Stimulated activated memory B cell treated with anti-CD40 and anti-IgM and Interleukin-4, amounts not matched to agents 10 μg/mL and 1 μg/mL and 100 μg/mL, for 72 hours (primary cell): ENCODE measurements around the gene CES3.
A peak's percentile ranks its signal among the peaks of the same experiment; 100 is the strongest.

Source experiments
- ATAC-seq: fragments of 150-1000 bp; cut with Tn5 transposase; 2 replicates; pipeline ENCODE4 v1.10.0; 2021
- H3K27ac Mint-ChIP-seq: one replicate; pipeline ENCODE4 v1.8.0; 2022; ENCODE audit warnings: mild to moderate bottlenecking, mixed read lengths
- H3K27me3 Mint-ChIP-seq: one replicate; pipeline ENCODE4 v1.8.0; 2022; ENCODE audit warnings: mixed read lengths
- H3K36me3 Mint-ChIP-seq: one replicate; pipeline ENCODE4 v1.8.0; 2022; ENCODE audit warnings: mixed read lengths
- H3K4me1 Mint-ChIP-seq: one replicate; pipeline ENCODE4 v1.8.0; 2022; ENCODE audit warnings: mixed read lengths
- H3K4me3 Mint-ChIP-seq: one replicate; pipeline ENCODE4 v1.8.0; 2022; ENCODE audit warnings: mild to moderate bottlenecking, moderate library complexity, mixed read lengths
- H3K9me3 Mint-ChIP-seq: one replicate; pipeline ENCODE4 v1.8.0; 2022; ENCODE audit warnings: mixed read lengths

Gene CES3

DNA sequence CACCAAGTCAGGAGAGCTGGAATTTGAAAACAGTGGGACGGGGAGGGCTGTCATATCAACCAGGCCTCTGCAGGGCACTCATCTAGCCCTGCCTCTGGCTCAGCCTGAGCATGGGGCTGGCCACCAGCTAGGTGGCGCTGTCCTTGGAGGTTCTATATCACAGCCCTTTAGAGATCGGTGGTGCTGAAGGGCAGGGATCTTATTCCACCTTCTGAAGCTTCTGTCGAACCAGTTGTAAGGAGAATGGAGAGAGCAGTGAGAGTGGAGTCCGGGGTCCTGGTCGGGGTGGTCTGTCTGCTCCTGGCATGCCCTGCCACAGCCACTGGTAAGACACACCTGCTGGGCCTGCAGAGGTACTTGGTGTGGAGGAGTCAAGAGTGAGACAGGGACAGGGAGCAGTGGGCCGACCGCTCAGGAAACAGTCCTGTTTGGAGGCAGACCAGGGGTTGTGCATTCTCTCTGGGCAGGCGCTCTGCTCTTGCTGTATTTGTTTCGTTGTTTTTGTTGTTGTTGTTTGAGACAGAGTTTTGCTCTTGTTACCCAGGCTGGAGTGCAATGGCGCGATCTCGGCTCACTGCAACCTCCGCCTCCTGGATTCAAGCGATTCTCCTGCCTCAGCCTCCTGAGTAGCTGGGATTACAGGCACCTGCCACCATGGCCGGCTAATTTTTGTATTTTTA, at the start of gene CES3:
Gene CES3, plus strand, starts transcription at position 202 of the 680 bp plus-strand sequence. Its CDS starts 42 bp downstream, at position 244.
- no peaks in the 10 kb centered on the region for H3K9me3 Mint-ChIP-seq
- H3K27ac Mint-ChIP-seq: peak within 1 kb of the TSS; percentile 72
- H3K36me3 Mint-ChIP-seq: no peaks in the 10 kb centered on the region
- H3K4me3 Mint-ChIP-seq: peak within 1 kb of the TSS; percentile 65
- peaks cover 9% of the 10 kb centered on the region for H3K27me3 Mint-ChIP-seq
- peaks cover 26% of the 10 kb centered on the region for H3K4me1 Mint-ChIP-seq
- ATAC-seq: peak; percentile 87

DNA sequence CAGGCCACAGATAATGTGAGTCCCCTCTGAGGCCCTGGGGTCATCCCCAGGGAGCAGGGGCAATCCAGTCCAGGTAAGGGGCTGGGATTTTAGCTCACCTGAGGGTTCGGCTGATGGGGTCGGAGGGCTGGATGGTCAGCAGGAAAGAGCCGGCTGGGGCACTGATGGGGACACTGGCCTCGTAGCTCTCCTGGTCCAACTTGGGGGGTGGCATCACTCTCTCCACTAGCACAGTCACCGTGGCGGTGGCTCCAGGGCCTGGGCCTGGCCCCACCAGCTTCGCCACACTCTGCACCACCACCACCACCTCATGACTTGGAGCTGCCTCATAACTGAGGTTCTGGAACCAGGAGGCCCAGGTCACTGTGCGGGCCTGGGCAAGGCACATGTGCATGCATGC, 49.3 kb upstream of the CES3 start:
- ATAC-seq: no peak
- no peak overlapping the region for H3K4me3 Mint-ChIP-seq
- no peaks in the 10 kb centered on the region for H3K36me3 Mint-ChIP-seq
- no peak overlapping the region for H3K27ac Mint-ChIP-seq
- H3K9me3 Mint-ChIP-seq: no peaks in the 10 kb centered on the region
- peaks cover 43% of the 10 kb centered on the region for H3K27me3 Mint-ChIP-seq
- H3K4me1 Mint-ChIP-seq: no peaks in the 10 kb centered on the region

DNA sequence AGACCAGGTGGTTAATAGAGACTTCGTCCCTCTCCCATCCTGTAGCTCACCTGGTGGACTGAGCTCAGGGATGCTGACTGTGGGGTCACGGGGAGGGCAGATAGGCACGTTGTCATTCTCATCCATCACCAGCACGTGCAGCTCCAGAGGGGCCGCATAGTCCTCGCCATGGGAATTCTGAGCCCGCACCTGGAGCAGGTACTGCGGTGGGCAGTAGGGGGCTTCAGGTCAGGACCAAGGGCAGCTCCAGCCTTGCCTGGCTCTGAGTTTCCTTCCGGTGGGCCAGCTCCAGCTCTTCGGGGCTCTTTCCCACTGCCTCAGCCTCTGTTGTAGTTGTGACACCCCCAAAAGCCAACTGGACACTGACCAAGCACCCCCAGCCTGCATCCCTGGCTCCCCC, 48.0 kb upstream of the CES3 start:
- Mint-ChIP-seq H3K36me3 (no peaks in the 10 kb centered on the region), H3K4me1 (no peaks in the 10 kb centered on the region), H3K4me3 (no peak overlapping the region), H3K27ac (no peak overlapping the region), H3K9me3 (no peaks in the 10 kb centered on the region), H3K27me3 (peaks cover 39% of the 10 kb centered on the region)
- no peak for ATAC-seq

- H3K36me3 Mint-ChIP-seq: no peaks in the 10 kb centered on the region
- no peak for ATAC-seq
These were observed 47.4 kb upstream of the CES3 start for GRCh38 chr16:66913711-66914110.

GRCh38 chr16:66914541-66914940, 46.5 kb upstream of the CES3 start:
- Mint-ChIP-seq H3K9me3 (no peaks in the 10 kb centered on the region), H3K4me1 (no peaks in the 10 kb centered on the region), H3K27ac (no peak overlapping the region), H3K27me3 (peaks cover 40% of the 10 kb centered on the region), H3K36me3 (no peaks in the 10 kb centered on the region), H3K4me3 (no peak overlapping the region)
- no peak for ATAC-seq

More at GRCh38 chr16:66913711-66914110, 47.4 kb upstream of the CES3 start:
- H3K27ac Mint-ChIP-seq: no peak overlapping the region
- peaks cover 33% of the 10 kb centered on the region for H3K27me3 Mint-ChIP-seq
- no peak overlapping the region for H3K4me3 Mint-ChIP-seq
- no peaks in the 10 kb centered on the region for H3K4me1 Mint-ChIP-seq
- no peaks in the 10 kb centered on the region for H3K9me3 Mint-ChIP-seq

DNA sequence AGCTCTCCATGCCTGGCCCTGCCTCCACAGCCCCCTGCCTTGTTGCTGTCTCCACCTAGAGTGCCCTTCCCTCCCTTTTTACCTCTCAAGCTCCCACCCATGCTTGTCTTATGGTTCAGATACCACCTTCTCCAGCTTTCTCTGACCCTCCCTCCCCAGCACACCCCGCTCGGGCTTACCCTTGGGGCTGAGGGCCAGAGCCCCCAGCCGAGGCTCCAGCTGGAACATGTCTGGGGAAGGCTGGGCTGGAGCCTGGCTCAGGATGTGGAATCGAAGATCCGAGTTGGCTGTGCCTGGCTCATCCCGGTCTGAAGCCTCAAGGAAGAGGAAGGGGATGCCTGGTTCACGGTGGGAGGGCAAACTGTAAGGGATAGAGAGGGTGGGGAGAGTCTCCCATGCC, 46.0 kb upstream of the CES3 start:
- Mint-ChIP-seq H3K27me3 (peaks cover 45% of the 10 kb centered on the region), H3K9me3 (no peaks in the 10 kb centered on the region), H3K36me3 (no peaks in the 10 kb centered on the region), H3K4me3 (no peak overlapping the region), H3K4me1 (no peaks in the 10 kb centered on the region), H3K27ac (no peak overlapping the region)
- ATAC-seq: no peak

- H3K36me3 Mint-ChIP-seq: no peaks in the 10 kb centered on the region
- no peaks in the 10 kb centered on the region for H3K4me1 Mint-ChIP-seq
- H3K27ac Mint-ChIP-seq: no peak overlapping the region
- no peak for ATAC-seq
- peaks cover 53% of the 10 kb centered on the region for H3K27me3 Mint-ChIP-seq
- no peak overlapping the region for H3K4me3 Mint-ChIP-seq
- H3K9me3 Mint-ChIP-seq: no peaks in the 10 kb centered on the region
These were observed 44.5 kb upstream of the CES3 start for GRCh38 chr16:66916518-66916917.

DNA sequence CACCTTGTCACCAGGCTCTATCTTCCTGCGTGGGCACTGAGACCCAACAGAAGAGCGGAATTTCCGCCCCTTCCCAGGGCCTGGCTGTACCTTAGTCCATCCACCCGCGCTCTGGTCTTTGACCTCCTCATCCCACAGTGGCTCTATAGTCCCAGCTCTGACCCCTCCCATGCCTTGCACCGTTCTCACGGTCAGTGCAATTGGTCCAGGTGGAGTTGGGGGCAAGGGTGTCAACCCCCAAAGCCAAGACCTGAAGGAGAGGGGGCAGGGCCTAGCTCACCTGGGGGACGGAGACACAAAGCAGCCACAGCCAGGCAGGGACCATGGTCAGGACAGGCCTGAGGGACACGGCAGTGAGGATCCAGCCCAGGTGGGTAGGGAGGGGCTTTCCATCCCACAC, 43.3 kb upstream of the CES3 start:
- ATAC-seq: no peak
- H3K4me1 Mint-ChIP-seq: no peaks in the 10 kb centered on the region
- no peak overlapping the region for H3K4me3 Mint-ChIP-seq
- H3K27ac Mint-ChIP-seq: no peak overlapping the region
- no peaks in the 10 kb centered on the region for H3K36me3 Mint-ChIP-seq
- H3K27me3 Mint-ChIP-seq: peaks cover 48% of the 10 kb centered on the region
- no peaks in the 10 kb centered on the region for H3K9me3 Mint-ChIP-seq

DNA sequence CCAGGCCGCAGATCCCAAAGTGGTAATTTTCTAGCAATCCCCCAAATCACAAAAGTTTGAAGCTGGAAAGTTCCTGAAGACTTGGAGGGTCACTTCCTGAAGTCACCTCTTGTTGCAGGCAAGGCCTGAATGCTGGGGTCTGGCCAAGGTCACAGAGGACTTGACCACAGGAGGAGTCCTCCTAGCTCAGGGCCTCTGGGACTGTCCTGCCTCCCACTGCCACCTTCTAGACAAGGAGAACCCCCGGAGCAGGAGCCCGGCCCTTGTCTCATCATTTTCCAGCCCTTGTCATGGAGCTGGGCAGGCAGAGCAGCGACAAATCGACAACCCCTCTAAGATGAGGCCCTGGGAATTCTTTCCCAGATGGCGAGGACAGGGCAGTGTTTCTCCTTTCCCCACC, 42.7 kb upstream of the CES3 start:
- no peak overlapping the region for H3K4me3 Mint-ChIP-seq
- no peak for ATAC-seq
- peaks cover 4% of the 10 kb centered on the region for H3K4me1 Mint-ChIP-seq
- no peaks in the 10 kb centered on the region for H3K9me3 Mint-ChIP-seq
- H3K27ac Mint-ChIP-seq: no peak overlapping the region
- peaks cover 55% of the 10 kb centered on the region for H3K27me3 Mint-ChIP-seq
- no peaks in the 10 kb centered on the region for H3K36me3 Mint-ChIP-seq

- no peaks in the 10 kb centered on the region for H3K9me3 Mint-ChIP-seq
- H3K27ac Mint-ChIP-seq: no peak within 1 kb of the TSS
- H3K27me3 Mint-ChIP-seq: peaks cover 61% of the 10 kb centered on the region
These were observed 42.1 kb upstream of the CES3 start, which contains the start of gene CDH16 for GRCh38 chr16:66918803-66919568. CDH16 (minus strand) TSS chr16:66918885; CDS start chr16:66918065, 820 bp downstream.

DNA sequence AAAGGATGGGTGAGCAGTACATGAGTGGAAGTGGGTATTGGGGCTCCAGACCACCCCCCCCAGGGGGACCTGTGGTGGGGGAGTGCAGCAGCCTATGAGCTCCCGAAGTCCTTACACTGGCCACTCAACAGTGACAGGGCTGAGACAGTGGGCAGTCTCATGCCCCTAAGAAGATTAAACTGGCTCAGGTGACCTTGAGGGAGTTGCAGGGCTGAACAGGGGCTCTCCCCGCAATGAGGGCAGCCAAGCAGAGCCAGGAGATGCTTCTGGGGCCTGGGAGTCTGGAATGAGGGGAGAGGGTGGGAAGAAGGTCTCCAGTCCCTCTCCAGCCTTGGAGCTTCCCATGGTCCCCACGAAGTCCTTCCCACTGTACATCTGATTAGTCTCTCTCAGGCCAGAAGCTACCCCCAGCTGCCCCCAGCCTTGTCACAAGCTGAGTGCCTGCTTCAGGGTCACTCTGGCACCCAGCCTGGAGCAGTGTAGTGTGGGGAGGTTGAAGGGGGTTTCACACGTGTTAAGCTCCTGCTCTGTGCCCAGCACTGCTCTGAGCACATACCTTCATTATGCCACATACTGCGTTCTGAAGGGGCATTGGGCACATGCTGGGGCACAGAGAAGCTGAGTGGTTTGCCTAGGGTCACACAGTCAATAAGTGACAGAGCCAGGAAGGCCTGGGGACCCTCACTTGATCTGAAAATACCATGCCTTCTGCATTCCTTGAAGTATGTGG, 41.3 kb upstream of the CES3 start:
- Mint-ChIP-seq H3K27ac (no peak overlapping the region), H3K9me3 (no peaks in the 10 kb centered on the region), H3K4me3 (no peak overlapping the region), H3K27me3 (peaks cover 62% of the 10 kb centered on the region), H3K4me1 (peaks cover 12% of the 10 kb centered on the region), H3K36me3 (no peaks in the 10 kb centered on the region)
- ATAC-seq: no peak

More at GRCh38 chr16:66918803-66919568, 42.1 kb upstream of the CES3 start, which contains the start of gene CDH16:
- Mint-ChIP-seq H3K4me3 (no peak within 1 kb of the TSS), H3K4me1 (peaks cover 10% of the 10 kb centered on the region), H3K36me3 (no peaks in the 10 kb centered on the region)
- no peak for ATAC-seq

DNA sequence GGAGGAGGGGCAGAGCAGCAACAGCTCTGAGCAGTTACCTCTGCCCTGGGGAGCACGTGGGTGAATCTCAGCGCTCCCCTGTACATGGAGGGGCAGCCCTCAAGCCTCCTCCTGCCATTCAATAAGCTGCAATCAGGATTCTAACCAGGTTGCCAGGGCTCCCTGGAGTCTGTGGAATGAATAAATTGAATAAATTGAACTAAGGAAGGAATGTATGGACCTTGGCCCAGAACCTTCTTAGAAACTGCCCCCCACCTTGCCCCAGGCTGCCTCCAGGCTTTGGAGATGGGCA, 40.8 kb upstream of the CES3 start:
- no peak overlapping the region for H3K4me3 Mint-ChIP-seq
- no peak for ATAC-seq
- H3K9me3 Mint-ChIP-seq: no peaks in the 10 kb centered on the region
- H3K36me3 Mint-ChIP-seq: no peaks in the 10 kb centered on the region
- peaks cover 13% of the 10 kb centered on the region for H3K4me1 Mint-ChIP-seq
- no peak overlapping the region for H3K27ac Mint-ChIP-seq
- peaks cover 62% of the 10 kb centered on the region for H3K27me3 Mint-ChIP-seq

DNA sequence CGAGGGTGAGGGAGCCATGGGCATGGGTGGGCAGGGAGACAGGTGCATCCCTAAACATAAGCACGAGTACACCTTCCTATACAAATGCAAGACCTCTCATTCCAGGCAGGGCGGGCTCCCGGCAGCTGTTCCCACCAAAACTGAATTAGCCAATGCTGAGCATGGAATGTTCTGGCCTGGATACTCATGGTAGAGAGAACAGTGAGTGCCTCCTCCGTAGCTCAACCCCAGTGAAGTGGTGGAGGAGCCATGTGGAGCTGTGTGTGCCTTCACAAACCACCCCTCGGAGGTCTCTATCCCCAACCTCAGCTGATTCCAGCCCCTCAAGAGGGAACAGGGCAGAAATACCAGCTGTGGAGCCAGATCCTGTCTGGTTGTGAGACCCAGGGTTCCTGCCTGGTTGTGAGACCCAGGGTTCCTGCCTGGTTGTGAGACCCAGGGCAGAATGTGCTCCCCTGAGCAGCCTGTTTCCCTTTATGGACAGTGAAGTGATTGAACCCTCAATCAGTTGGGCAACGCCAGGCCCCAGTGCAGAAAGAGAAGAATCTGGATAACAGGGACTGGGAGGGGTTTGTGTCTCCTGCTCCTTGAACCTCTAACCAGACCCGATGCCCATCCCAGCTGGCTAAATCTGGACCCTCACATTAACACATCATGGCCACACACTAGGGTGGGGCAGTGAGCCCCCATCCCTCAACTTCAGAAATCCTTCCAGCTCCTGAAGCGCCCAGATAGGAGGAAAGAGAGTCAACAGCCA, 40.0 kb upstream of the CES3 start:
- Mint-ChIP-seq H3K36me3 (no peaks in the 10 kb centered on the region), H3K4me1 (peaks cover 22% of the 10 kb centered on the region), H3K27me3 (peaks cover 62% of the 10 kb centered on the region), H3K4me3 (no peak overlapping the region), H3K9me3 (no peaks in the 10 kb centered on the region), H3K27ac (no peak overlapping the region)
- ATAC-seq: no peak

- H3K9me3 Mint-ChIP-seq: no peaks in the 10 kb centered on the region
- H3K27me3 Mint-ChIP-seq: peaks cover 66% of the 10 kb centered on the region
- no peaks in the 10 kb centered on the region for H3K36me3 Mint-ChIP-seq
- H3K4me1 Mint-ChIP-seq: peaks cover 26% of the 10 kb centered on the region
- ATAC-seq: no peak
- H3K4me3 Mint-ChIP-seq: no peak overlapping the region
- H3K27ac Mint-ChIP-seq: no peak overlapping the region
These were observed 39.2 kb upstream of the CES3 start for GRCh38 chr16:66921729-66922450.
